PC-9 (cell line): Measurements from ENCODE around the gene NOS1.

Source experiments
- EZH2 ChIP-seq: fragments of 200-600 bp; sonication (generic); IDR thresholded peaks from 2 replicates; pipeline ENCODE4 v1.8.0; 2017; ENCODE audit warnings: antibody characterized with exemption, low read depth
- TF ChIP-seq, protein P1 (sequence below): fragments of 200-600 bp; sonication (generic); conservative IDR thresholded peaks from 2 replicates; pipeline ENCODE4 v1.6.1; 2017; ENCODE audit warnings: mixed run types, antibody characterized with exemption, mild to moderate bottlenecking, moderate library complexity

DNA sequence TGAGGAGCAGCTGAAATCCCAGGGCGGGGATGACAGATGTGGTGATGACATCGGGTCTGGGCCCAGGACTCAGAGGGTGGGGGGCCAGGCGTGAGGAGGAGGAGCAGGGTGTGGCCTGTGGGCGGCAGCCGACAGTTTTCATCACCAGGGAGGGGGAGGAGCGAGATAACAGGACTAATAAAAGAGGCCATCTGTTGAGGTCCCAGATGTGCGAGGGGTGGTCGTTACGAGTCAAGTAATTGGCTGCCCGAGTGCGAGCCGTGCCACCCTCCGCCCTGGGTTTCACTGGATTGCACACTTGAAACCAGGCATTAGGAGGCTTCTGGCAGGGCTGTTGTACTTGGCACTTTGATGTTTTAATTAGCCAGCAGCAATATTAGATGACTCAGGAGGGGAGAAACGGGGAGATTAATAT, 67.2 kb downstream of the NOS1 start:
- TF ChIP-seq EZH2, result no peak
- TF ChIP-seq, protein P1, sequence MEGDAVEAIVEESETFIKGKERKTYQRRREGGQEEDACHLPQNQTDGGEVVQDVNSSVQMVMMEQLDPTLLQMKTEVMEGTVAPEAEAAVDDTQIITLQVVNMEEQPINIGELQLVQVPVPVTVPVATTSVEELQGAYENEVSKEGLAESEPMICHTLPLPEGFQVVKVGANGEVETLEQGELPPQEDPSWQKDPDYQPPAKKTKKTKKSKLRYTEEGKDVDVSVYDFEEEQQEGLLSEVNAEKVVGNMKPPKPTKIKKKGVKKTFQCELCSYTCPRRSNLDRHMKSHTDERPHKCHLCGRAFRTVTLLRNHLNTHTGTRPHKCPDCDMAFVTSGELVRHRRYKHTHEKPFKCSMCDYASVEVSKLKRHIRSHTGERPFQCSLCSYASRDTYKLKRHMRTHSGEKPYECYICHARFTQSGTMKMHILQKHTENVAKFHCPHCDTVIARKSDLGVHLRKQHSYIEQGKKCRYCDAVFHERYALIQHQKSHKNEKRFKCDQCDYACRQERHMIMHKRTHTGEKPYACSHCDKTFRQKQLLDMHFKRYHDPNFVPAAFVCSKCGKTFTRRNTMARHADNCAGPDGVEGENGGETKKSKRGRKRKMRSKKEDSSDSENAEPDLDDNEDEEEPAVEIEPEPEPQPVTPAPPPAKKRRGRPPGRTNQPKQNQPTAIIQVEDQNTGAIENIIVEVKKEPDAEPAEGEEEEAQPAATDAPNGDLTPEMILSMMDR, result no peak
